GM18519 (cell line): ENCODE measurements around the gene DNAAF5.
"Not testable (repeated sequence)": the region's sequence is repeated elsewhere in the genome, so short reads cannot be mapped to it uniquely, and the experiment has no call there.

Experiments
- ATAC-seq: cut with Tn5 transposase; IDR thresholded peaks from one replicate; pipeline ENCODE4 v1.9.1; 2021; ENCODE audit warnings: mild to moderate bottlenecking, moderate library complexity; ENCODE audit not compliant: unreplicated experiment, low FRiP score

The DNAAF5 gene

DNA sequence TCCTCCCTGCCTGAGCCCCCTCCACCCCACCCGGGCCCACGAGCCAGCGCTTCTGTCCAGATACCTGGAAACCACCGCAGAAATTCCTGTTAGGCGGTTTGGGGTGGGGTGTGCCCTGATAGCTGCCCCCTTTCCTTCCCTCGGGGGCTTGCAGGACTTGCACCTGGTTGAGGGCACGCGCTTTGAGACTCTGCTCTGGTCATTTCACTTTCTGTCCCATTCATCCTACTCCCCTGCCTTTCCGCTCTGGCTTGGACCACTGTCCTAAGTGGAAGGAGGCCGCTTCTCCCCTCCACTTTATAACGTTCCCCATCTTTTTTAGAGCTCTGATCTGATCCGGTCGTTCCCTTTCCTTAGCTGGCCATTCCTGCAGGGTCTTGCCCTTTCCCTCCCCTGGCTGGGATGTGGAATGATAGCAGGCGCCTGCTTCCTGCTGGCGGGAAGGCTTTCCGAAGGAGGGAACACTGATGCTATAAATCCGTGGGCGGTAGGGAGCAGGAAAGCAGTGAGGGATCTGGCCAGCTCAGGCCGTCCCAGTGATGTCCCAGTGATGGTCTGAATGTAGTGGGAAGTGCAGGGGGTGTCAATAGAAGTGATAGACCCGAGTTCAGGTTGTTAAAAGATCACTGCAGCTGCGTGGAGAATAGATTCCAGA is 1.4 kb downstream of the DNAAF5 start:
- ATAC-seq, result no peak

DNA sequence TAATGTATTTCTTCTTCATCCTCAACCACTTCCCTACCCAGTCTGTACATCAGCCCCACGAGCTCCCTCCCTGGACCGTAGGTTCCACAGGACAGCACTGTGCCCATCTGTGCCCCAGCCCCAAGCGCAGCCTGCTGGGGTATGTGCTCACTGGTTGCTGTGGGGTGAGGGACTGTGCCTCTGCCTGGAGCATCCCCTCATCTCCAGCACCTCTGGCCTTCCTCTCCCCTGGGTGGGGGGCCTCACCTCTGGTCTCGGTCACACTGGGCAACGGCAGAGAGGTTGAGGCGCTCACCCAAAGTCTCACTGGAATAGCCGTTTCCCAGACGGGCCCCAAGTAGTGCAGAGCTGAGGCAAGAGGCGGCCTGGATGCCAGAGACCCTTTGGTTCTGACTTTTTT is 2.1 kb downstream of the DNAAF5 start:
- ATAC-seq, result no peak

DNA sequence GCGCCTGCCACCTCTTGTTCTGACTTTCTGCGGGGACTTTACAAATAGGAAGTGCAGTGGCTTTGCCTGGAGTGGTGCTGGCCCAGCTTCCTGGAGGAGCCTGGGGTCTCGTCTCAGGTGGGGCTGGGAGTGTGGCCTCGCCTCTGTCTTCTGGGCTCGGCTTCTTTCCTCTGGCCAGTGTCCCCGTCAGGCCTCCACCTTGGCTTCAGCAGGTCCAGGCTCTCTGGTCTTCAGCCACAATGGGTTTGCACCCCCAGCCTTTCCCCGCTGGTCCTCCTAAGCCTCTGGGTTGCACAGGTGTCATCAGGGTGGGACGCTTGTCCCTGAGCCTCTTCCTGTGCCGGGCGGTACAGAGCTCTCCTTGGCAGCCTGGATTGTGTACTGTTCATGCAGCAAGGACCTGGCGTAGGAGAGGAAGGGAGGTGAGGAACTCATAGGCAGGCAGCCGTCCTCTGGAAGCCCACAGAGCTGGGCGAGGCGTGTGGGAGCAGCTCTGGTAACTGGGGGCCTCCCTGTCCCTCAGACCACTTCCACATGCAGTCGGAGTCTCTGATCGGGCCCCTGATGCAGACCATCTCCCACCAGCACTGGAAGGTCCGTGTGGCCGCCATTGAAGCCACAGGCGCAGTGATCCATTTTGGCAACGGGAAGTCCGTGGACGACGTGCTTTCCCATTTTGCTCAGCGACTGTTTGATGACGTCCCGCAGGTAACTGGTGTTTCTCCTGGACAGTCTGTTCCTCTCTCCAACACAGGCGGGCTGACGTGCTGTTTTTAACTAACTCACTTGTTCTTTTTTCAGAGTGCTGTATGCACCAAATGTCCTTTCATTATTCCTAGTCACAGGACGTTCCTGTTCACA is 2.9 kb downstream of the DNAAF5 start:
- ATAC-seq, result no peak

- no peak for ATAC-seq
Observed at GRCh38 chr7:730501-731439, 4.3 kb downstream of the DNAAF5 start.

DNA sequence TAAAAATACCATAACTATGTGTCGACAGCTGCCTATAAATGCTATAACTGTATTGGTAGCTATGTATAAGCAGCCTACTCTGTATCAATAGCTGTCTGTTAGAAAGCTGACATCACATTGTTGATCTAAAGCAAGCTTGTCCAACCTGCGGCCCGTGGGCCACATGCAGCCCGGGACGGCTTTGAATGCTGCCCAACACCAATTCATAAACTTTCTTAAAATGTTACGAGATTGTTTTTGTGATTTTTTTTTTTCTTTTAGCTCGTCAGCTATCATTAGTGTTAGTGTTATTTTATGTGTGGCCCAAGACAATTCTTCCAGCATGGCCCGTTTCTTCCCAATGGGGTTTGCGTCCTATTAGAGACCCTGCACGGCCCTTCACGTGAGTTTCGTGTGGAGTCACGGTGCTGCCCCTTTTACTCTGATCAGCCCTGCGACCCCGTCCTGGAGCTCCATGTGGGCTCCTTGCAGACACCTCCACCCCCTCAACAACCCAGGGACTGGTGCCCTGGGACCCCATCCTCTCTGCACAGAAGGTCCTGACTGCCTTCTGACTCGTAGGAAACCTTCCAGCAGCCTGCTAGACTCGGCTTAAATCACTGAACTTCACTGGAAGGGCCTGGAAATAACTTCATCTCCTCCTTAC is 5.1 kb downstream of the DNAAF5 start:
- ATAC-seq, result no peak

GRCh38 chr7:732094-732541 is 5.6 kb downstream of the DNAAF5 start:
- no peak for ATAC-seq

GRCh38 chr7:732556-732955 is 6.1 kb downstream of the DNAAF5 start:
- ATAC-seq, result no peak

DNA sequence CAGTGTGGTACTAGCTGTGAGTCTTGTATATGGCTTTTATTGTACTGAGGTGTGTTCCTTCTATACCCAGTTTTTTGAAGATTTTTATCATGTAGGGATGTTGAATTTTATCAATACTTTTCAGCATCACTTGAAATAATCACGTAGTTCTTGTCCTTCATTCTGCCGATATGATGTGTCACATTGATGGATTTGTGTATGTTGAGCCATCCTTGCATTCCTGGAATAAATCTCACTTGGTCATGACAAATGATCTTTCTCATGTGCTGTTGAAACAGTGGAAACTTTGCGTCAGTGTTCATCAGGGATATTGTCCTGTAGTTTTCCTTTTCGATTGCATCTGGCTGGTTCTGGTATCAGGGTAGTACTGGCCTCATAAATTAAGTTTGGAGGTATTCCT is 7.7 kb downstream of the DNAAF5 start:
- ATAC-seq, result no peak

DNA sequence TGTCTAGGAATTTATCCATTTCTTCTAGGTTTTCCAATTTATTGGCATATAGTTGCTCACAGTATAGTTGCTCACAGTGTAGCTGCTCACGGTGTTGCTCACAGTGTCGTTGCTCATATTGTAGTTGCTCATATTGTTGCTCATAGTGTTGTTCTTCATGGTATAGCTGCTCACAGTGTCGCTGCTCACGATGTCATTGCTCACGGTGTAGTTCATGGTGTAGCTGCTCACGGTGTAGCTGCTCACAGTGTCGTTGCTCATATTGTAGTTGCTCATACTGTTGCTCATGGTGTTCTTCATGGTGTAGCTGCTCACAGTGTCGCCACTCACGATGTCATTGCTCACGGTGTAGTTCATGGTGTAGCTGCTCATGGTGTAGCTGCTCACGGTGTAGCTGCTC is 8.3 kb downstream of the DNAAF5 start:
- no peak for ATAC-seq

- no peak for ATAC-seq
Observed at GRCh38 chr7:738241-738640, 11.7 kb downstream of the DNAAF5 start.

DNA sequence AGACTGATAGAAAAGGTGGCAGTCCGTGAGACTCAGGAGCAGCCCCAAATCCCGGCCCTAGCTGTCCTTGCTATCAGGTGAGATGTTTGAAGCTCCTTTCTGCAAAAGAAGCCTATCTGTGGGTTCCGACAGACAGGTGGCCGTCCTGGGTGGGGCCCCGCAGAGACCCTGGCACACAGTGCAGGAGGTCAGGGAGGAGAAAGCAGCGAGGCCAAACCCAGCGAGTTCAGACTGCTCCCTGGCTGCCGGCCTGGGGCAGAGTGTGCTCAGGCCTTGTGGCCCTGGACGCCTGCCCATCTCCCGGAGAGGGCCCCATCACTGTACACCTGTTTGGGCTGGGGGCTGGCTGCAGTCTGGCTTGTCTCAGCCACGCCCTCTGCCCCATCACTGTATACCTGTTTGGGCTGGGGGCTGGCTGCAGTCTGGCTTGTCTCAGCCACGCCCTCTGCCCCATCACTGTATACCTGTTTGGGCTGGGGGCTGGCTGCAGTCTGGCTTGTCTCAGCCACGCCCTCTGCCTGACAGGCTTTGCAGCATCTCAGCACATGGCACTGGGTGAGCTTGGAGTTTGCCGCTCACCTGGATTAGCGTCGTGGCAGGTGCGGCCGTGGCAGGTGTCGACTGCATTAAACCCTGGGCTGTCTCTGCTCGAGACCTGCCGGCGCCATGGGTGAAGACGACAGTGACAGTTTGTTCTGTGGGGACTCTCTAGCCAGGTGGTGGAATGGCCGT is 12.4 kb downstream of the DNAAF5 start:
- ATAC-seq, result no peak

- ATAC-seq, result no peak
Observed at GRCh38 chr7:739455-739982, 13.0 kb downstream of the DNAAF5 start.

DNA sequence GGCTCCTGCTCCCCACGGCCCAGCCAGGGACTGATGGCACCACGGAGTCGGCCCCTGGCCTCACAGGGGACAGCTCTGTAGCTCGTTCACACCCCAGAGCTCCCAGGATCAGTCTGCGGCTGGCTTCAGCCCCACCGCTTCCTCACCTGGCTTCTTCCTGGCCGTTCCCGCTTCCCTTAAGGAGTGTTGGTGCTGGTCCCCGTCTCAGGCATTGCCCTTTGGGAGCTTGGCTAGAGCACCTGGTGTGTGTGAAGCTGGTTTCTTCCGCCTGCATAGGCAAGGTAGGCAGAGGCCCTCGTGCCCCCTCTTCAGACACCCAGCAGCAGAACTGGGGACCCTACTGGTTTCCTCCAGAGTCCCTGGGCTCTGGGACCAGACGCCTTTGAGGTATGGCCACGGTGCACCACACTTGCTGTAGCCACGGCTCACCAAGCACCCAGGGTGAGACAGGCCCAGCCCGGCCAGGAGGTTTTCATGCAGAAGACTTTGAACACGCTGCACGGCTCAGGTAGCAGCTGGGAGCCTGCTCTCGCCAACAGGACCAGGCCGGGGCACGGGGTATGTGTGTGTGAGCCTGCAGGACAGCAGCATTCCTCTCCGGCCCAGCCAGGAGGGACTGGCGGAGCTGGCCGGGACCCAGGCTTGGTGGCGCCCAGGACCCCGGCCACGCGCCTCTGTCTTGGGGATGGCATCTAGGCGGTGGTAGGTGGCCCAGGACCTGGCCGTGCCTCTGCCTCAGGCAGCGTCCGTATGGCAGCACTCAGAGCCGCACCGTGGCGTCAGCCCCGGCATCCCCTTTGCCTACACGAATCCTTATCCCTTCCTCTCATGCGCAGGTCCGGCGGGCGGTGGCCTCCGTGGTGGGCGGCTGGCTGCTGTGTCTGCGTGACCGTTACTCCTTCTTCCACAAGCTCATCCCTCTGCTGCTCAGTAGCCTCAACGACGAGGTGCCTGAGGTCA is 13.8 kb downstream of the DNAAF5 start:
- no peak for ATAC-seq

DNA sequence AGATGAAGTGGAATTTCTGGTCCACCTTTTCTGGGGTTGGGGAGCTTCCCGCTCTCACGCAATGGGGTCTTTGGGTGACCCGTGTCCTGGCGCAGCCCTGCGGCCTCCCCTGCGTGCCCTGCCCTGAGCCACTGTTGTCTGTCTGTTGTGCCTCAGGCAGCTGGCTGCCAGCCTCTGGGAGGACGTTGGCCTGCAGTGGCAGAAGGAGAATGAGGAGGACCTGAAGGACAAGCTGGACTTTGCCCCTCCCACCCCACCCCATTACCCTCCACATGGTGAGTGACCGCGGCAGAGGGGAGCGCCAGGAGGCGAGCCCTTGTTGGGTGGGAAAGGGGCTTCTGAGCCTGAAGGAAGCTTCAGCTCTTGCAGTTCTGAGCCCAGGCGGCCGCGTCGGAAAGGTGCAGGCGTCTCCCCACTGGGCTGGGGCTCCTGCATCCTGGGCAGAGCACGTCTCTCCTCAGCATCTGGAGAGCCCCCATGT is 14.7 kb downstream of the DNAAF5 start:
- ATAC-seq, result no peak

DNA sequence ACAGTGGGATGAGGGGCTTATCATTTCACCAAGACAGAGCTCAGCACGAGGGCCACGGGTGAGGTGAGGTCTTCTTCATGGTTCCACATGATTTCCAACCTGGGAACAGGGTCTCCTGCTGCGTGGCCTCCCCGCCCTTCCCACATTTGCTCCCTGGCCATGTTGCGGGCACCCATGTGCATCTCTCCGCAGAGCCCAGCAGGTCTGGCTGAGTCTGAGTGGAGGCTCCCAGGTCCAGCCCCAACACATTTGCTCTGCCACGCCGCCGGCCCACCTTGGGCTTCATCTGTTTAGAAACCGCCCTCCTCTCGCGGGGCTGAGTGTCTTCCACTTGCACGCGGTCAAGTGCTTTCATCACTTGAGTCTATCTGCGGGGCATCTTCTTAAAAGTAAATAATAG is 15.4 kb downstream of the DNAAF5 start:
- ATAC-seq, result no peak

DNA sequence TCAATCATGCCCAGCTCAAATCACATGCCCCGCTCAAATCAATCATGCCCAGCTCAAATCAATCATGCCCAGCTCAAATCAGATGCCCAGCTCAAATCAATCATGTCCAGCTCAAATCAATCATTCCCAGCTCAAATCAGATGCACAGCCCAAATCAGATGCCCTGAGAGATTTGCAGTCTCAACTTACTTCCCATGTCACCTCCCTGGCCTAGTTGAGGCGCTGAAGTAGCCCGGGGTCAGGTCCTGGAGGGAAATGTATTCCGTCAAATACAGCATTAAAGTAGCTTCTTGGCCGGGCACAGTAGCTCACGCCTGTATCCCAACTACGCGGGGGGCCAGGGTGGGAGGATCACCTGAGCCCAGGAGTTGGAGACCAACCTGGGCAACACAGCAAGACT is 16.3 kb downstream of the DNAAF5 start:
- no peak for ATAC-seq

DNA sequence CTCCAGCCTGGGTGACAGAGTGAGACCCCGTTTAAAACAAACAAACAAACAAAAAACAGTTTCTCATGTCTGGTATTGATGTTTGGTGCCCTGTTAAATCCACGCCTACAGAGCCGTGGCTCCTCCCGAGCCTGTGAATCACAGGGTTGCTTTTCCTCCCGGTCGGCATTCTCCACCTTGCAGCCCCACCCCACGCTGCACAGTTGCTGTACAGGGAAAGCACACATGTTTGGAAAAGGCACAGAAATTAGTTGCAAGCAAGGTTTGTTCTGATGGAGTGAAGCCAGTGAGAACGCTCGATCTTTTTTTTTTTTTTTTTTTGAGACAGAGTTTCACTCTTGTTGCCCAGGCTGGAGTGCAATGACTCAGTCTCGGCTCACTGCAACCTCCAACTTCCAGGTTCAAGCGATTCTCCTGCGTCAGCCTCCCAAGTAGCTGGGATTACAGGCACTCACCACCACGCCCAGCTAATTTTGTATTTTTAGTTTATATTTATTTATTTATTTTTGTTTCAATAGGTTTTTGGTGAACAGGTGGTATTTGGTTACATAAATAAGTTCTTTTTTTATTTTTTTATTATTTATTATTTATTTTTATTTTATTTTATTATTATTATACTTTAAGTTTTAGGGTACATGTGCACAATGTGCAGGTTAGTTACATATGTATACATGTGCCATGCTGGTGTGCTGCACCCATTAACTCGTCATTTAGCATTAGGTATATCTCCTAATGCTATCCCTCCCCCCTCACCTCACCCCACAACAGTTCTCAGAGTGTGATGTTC is 17.0 kb downstream of the DNAAF5 start:
- ATAC-seq, result not testable (repeated sequence)
